Retinal pigment epithelial cell (primary cell): Measurements from ENCODE around the gene APOLD1.

Experiments
- DNase-seq: peaks from one replicate; pipeline ENCODE4 v3.0.0-alpha.2; 2010; ENCODE audit warnings: low read depth
- H3K4me3 ChIP-seq: 2 replicates; pipeline ENCODE4 v1.5.1; 2011; ENCODE audit warnings: mild to moderate bottlenecking, low read length, control low read depth, moderate library complexity
- CTCF ChIP-seq: conservative IDR thresholded peaks from 2 replicates; pipeline ENCODE4 v1.5.1; 2011; ENCODE audit warnings: low read depth, low read length, control low read depth, inconsistent platforms

The APOLD1 gene

GRCh38 chr12:12784116-12784515 is 1.3 kb upstream of the APOLD1 start:
- no peak overlapping the region for H3K4me3 ChIP-seq
- TF ChIP-seq CTCF: no peak
- no peak for DNase-seq

- no peak for TF ChIP-seq CTCF
- peak; percentile 42 for DNase-seq
- H3K4me3 ChIP-seq: peak overlapping the region; percentile 45
These were observed 869 bp downstream of the APOLD1 start for GRCh38 chr12:12786351-12786705.

GRCh38 chr12:12786706-12787601 is 1.5 kb downstream of the APOLD1 start:
- TF ChIP-seq CTCF: no peak
- peak overlapping the region; percentile 45 for H3K4me3 ChIP-seq
- peak; percentile 53 for DNase-seq

GRCh38 chr12:12788131-12788530 is 2.7 kb downstream of the APOLD1 start:
- no peak for TF ChIP-seq CTCF
- no peak for DNase-seq
- H3K4me3 ChIP-seq: no peak overlapping the region

- peak; percentile 78 for TF ChIP-seq CTCF
- peak; percentile 43 for DNase-seq
- no peak overlapping the region for H3K4me3 ChIP-seq
These were observed 3.4 kb downstream of the APOLD1 start for GRCh38 chr12:12788675-12789368.

GRCh38 chr12:12790956-12791355 is 5.5 kb downstream of the APOLD1 start:
- no peak for DNase-seq
- TF ChIP-seq CTCF: no peak
- H3K4me3 ChIP-seq: no peak overlapping the region
